Suprapubic skin (tissue), 4 donors: ENCODE results near the gene PIEZO1.
A peak's percentile ranks its signal among the peaks of the same experiment; 100 is the strongest.

Experiments
- CTCF ChIP-seq, 2 donors: fragments of 200-600 bp in 1 of 2; fragments of 450-650 bp in 1 of 2; sonication (generic) in 1 of 2; IDR thresholded peaks; one replicate each; pipeline ENCODE4 v1.5.1; 2016 to 2019; ENCODE audit warnings: antibody characterized with exemption in 2 of 2, mild to moderate bottlenecking in 1 of 2, moderate library complexity in 1 of 2
- EP300 ChIP-seq: sonication (generic); formaldehyde crosslinking; IDR thresholded peaks from one replicate; pipeline ENCODE4 v1.6.1; 2017; ENCODE audit warnings: antibody characterized with exemption
- POLR2A ChIP-seq, 2 donors: fragments of 450-650 bp; IDR thresholded peaks; one replicate each; pipeline ENCODE4 v1.6.1; 2017; ENCODE audit warnings: antibody characterized with exemption in 2 of 2, mild to moderate bottlenecking in 2 of 2, moderate library complexity in 2 of 2
- POLR2AphosphoS5 ChIP-seq, 3 donors: sonication (generic); formaldehyde crosslinking; IDR thresholded peaks; one replicate each; pipeline ENCODE4 v1.6.1; 2017; ENCODE audit warnings: antibody characterized with exemption in 3 of 3

GRCh38 chr16:88784074-88784855 lies 755 bp downstream of the PIEZO1 start:
- TF ChIP-seq POLR2A (IDR thresholded peaks at IDR 0.05) = no peak
- peak; percentile 56 to 71 for TF ChIP-seq CTCF (IDR thresholded peaks at IDR 0.05)
- TF ChIP-seq EP300 = no peak
- no peak for TF ChIP-seq POLR2AphosphoS5 (IDR thresholded peaks at IDR 0.05)
